H9 (cell line): ENCODE results near the gene LRRC3. TPM values are rescaled to one million over a fixed set of nuclear protein-coding genes. Genes with fewer than 3 reads are reported as not detected.

Experiments
- DNase-seq: peaks from one replicate; pipeline ENCODE4 v3.0.0-alpha.2; 2017
- H2AFZ ChIP-seq: one replicate; pipeline ENCODE4 v1.6.1; 2013; ENCODE audit warnings: mild to moderate bottlenecking, low read length, control low read depth, moderate library complexity
- H2AK5ac ChIP-seq: 2 replicates; pipeline ENCODE4 v1.6.1; 2013; ENCODE audit warnings: low read length, control low read depth, mixed read lengths; ENCODE audit not compliant: insufficient read length
- H2BK120ac ChIP-seq: one replicate; pipeline ENCODE4 v1.6.1; 2013; ENCODE audit warnings: low read depth, mild to moderate bottlenecking, low read length, control low read depth, inconsistent platforms; ENCODE audit not compliant: poor library complexity, severe bottlenecking
- H2BK12ac ChIP-seq: 2 replicates; pipeline ENCODE4 v1.6.1; 2013; ENCODE audit warnings: low read length, control low read depth, mixed read lengths, low read depth; ENCODE audit not compliant: insufficient read length
- H2BK15ac ChIP-seq: 2 replicates; pipeline ENCODE4 v1.6.1; 2013; ENCODE audit warnings: low read depth, low read length, control low read depth
- H2BK20ac ChIP-seq: one replicate; pipeline ENCODE4 v1.6.1; 2013; ENCODE audit warnings: low read depth, mild to moderate bottlenecking, low read length, control low read depth, inconsistent platforms; ENCODE audit not compliant: poor library complexity, severe bottlenecking
- H2BK5ac ChIP-seq: 2 replicates; pipeline ENCODE4 v1.6.1; 2013; ENCODE audit warnings: low read length, control low read depth, mixed read lengths; ENCODE audit not compliant: insufficient read length
- H3K14ac ChIP-seq: 2 replicates; pipeline ENCODE4 v1.6.1; 2013; ENCODE audit warnings: low read length, control low read depth; ENCODE audit not compliant: insufficient read depth
- H3K18ac ChIP-seq: 2 replicates; pipeline ENCODE4 v1.6.1; 2013; ENCODE audit warnings: low read depth, mild to moderate bottlenecking, mixed read lengths, low read length, control low read depth; ENCODE audit not compliant: insufficient read length
- H3K23ac ChIP-seq: 2 replicates; pipeline ENCODE4 v1.6.1; 2013; ENCODE audit warnings: low read length, control low read depth, mixed read lengths, low read depth; ENCODE audit not compliant: insufficient read length
- H3K23me2 ChIP-seq: 2 replicates; pipeline ENCODE4 v1.6.1; 2013; ENCODE audit warnings: low read depth, mild to moderate bottlenecking, mixed read lengths, low read length, control low read depth; ENCODE audit not compliant: insufficient read length, poor library complexity, severe bottlenecking
- H3K27ac ChIP-seq: 2 replicates; pipeline ENCODE4 v1.5.1; 2013; ENCODE audit warnings: low read length, control low read depth, mixed read lengths, low read depth; ENCODE audit not compliant: insufficient read length
- H3K27me3 ChIP-seq: 2 replicates; pipeline ENCODE4 v1.6.1; 2013; ENCODE audit warnings: low read length, control low read depth, inconsistent platforms; ENCODE audit not compliant: insufficient read depth
- H3K4ac ChIP-seq: 2 replicates; pipeline ENCODE4 v1.6.1; 2013; ENCODE audit warnings: low read depth, mild to moderate bottlenecking, control low read depth, inconsistent platforms, low read length, moderate library complexity
- H3K4me1 ChIP-seq: 2 replicates; pipeline ENCODE4 v1.6.1; 2013; ENCODE audit warnings: low read length, control low read depth, inconsistent platforms; ENCODE audit not compliant: insufficient read depth
- H3K4me2 ChIP-seq: 2 replicates; pipeline ENCODE4 v1.6.1; 2013; ENCODE audit warnings: low read length, control low read depth, mixed read lengths; ENCODE audit not compliant: insufficient read length, insufficient read depth
- H3K56ac ChIP-seq: 2 replicates; pipeline ENCODE4 v1.6.1; 2013; ENCODE audit warnings: low read depth, mild to moderate bottlenecking, mixed read lengths, low read length, control low read depth; ENCODE audit not compliant: insufficient read length
- H3K79me1 ChIP-seq: 2 replicates; pipeline ENCODE4 v1.6.1; 2013; ENCODE audit warnings: low read depth, mild to moderate bottlenecking, moderate library complexity, low read length, control low read depth, inconsistent platforms; ENCODE audit not compliant: insufficient read depth, poor library complexity, severe bottlenecking
- H3K79me2 ChIP-seq: 2 replicates; pipeline ENCODE4 v1.6.1; 2013; ENCODE audit warnings: low read length, control low read depth, inconsistent platforms; ENCODE audit not compliant: insufficient read depth
- H3K9ac ChIP-seq: 2 replicates; pipeline ENCODE4 v1.6.1; 2013; ENCODE audit warnings: low read length, control low read depth, mixed read lengths; ENCODE audit not compliant: insufficient read length; ENCODE audit errors: extremely low read depth
- H3K9me3 ChIP-seq: one replicate; pipeline ENCODE4 v1.6.1; 2013; ENCODE audit warnings: low read depth, low read length, inconsistent platforms; ENCODE audit not compliant: control insufficient read depth
- H3T11ph ChIP-seq: one replicate; pipeline ENCODE4 v1.6.1; 2013; ENCODE audit warnings: mild to moderate bottlenecking, low read length, control low read depth, inconsistent platforms
- H4K20me1 ChIP-seq: one replicate; pipeline ENCODE4 v1.6.1; 2013; ENCODE audit not compliant: control insufficient read depth, insufficient read length, insufficient read depth
- H4K5ac ChIP-seq: 2 replicates; pipeline ENCODE4 v1.6.1; 2013; ENCODE audit warnings: low read depth, mild to moderate bottlenecking, mixed read lengths, low read length, control low read depth; ENCODE audit not compliant: insufficient read length
- H4K8ac ChIP-seq: replicated peaks from 2 replicates; pipeline ENCODE4 v1.6.1; 2013; ENCODE audit warnings: low read length, control low read depth, mixed read lengths, low read depth; ENCODE audit not compliant: insufficient read length
- H4K91ac ChIP-seq: 2 replicates; pipeline ENCODE4 v1.6.1; 2013; ENCODE audit warnings: low read depth, mild to moderate bottlenecking, moderate library complexity, mixed read lengths, low read length, control low read depth; ENCODE audit not compliant: insufficient read length
- H3K27ac Mint-ChIP-seq, 3 experiments: 2 replicates in 2 of 3; 3 replicates in 1 of 3; pipeline ENCODE4 v1.8.0; 2020 to 2021; ENCODE audit warnings: mixed read lengths in 3 of 3, mild to moderate bottlenecking in 1 of 3, moderate library complexity in 1 of 3
- H3K27me3 Mint-ChIP-seq: 2 replicates; pipeline ENCODE4 v1.8.0; 2021; ENCODE audit warnings: low read depth, mild to moderate bottlenecking, moderate library complexity, mixed read lengths
- H3K36me3 Mint-ChIP-seq, 3 experiments: 2 replicates in 2 of 3; 3 replicates in 1 of 3; pipeline ENCODE4 v1.8.0; 2020 to 2021; ENCODE audit warnings: low read depth in 3 of 3, mixed read lengths in 3 of 3; ENCODE audit not compliant: insufficient read depth in 1 of 3
- H3K4me1 Mint-ChIP-seq, 2 experiments: 2 replicates each; pipeline ENCODE4 v1.8.0; 2020; ENCODE audit warnings: mixed read lengths in 2 of 2
- H3K4me3 Mint-ChIP-seq, 2 experiments: 2 replicates in 1 of 2; 3 replicates in 1 of 2; pipeline ENCODE4 v1.8.0; 2020 to 2021; ENCODE audit warnings: mild to moderate bottlenecking in 2 of 2, mixed read lengths in 2 of 2, moderate library complexity in 1 of 2
- H3K9me3 Mint-ChIP-seq, 2 experiments: 2 replicates in 1 of 2; 3 replicates in 1 of 2; pipeline ENCODE4 v1.8.0; 2020; ENCODE audit warnings: mild to moderate bottlenecking in 2 of 2, mixed read lengths in 2 of 2, moderate library complexity in 1 of 2
- CTCF ChIP-seq: fragments of 200-600 bp; sonication (generic); conservative IDR thresholded peaks from 3 replicates; pipeline ENCODE4 v1.8.0; 2021; ENCODE audit warnings: antibody characterized with exemption, mild to moderate bottlenecking
- WGBS: extraction: QIAGEN DNeasy Blood & Tissue Kit; methylation state at CpG from one replicate; pipeline ENCODE4 v1.1.7; 2013; ENCODE audit warnings: missing lambda C conversion rate, low lambda C conversion rate, mixed read lengths; ENCODE audit not compliant: insufficient read length; ENCODE audit errors: extremely low coverage; 5-methylcytosine and 5-hydroxymethylcytosine counted together
- total RNA-seq: library from RNA; stranded (reverse); gene quantifications from 2 replicates; pipeline ENCODE4 v1.2.1, GENCODE V29; 2021

LRRC3 gene
- total RNA-seq, 1 experiment from 2014 or later: 3.1 TPM

- H2BK12ac ChIP-seq: no peak overlapping the region
- H2BK5ac ChIP-seq: no peak overlapping the region
- no peaks in the 10 kb centered on the region for H3K4me1 ChIP-seq
- no peak overlapping the region for H3K27ac Mint-ChIP-seq
- no peaks in the 10 kb centered on the region for H3K4me1 Mint-ChIP-seq
- no peaks in the 10 kb centered on the region; the same call in 1 of the 2 replicates for H3K27me3 Mint-ChIP-seq
- no peaks in the 10 kb centered on the region for H3K27me3 ChIP-seq
- H3K27ac ChIP-seq: no peak overlapping the region
- H3K9me3 ChIP-seq: no peaks in the 10 kb centered on the region
- no peak overlapping the region for H4K91ac ChIP-seq
- no peaks in the 10 kb centered on the region for H3K23me2 ChIP-seq
- H3K79me2 ChIP-seq: no peaks in the 10 kb centered on the region
- H2BK20ac ChIP-seq: no peak overlapping the region
- no peak overlapping the region for H2BK15ac ChIP-seq
- no peak overlapping the region for H3K4me2 ChIP-seq
- no peak overlapping the region for H2BK120ac ChIP-seq
- H3K36me3 Mint-ChIP-seq: no peaks in the 10 kb centered on the region
- no peak overlapping the region for H3K18ac ChIP-seq
- H3K79me1 ChIP-seq: no peaks in the 10 kb centered on the region
- no peak overlapping the region for H3K56ac ChIP-seq
- no peak overlapping the region for H3K14ac ChIP-seq
- WGBS: no CpG with 5 or more reads among the region's 3 CpGs
- peak; percentile 88 for DNase-seq
- peak overlapping the region in 1 of 2 experiments; percentile 50; a peak in 1 of 5 replicates for H3K4me3 Mint-ChIP-seq
- H4K20me1 ChIP-seq: no peaks in the 10 kb centered on the region
- no peak overlapping the region for H3T11ph ChIP-seq
- no peak overlapping the region for H3K9ac ChIP-seq
- H3K9me3 Mint-ChIP-seq: peaks cover 10 to 16% of the 10 kb centered on the region in 2 experiments
- H3K23ac ChIP-seq: no peak overlapping the region
- no peak overlapping the region for H2AK5ac ChIP-seq
- H3K4ac ChIP-seq: no peak overlapping the region
- no peak for TF ChIP-seq CTCF
- H4K8ac ChIP-seq: no peak overlapping the region
- no peak overlapping the region for H4K5ac ChIP-seq
- H2AFZ ChIP-seq: no peak overlapping the region
These were observed 26.9 kb upstream of the LRRC3 start for GRCh38 chr21:44428281-44428960.
